ENCODE results near the gene GPR142.

The GPR142 gene

GRCh38 chr17:74379495-74380085, 12.3 kb downstream of the GPR142 start (continued):
- no peak for TF ChIP-seq RBAK (tag by site-specific recombination; IDR thresholded peaks at IDR 0.05)
- TF ChIP-seq SP3 (tag by site-specific recombination; IDR thresholded peaks at IDR 0.05) = peak; percentile 41; the same call in 1 of the 2 replicates
- TF ChIP-seq SP2 (tag by site-specific recombination; IDR thresholded peaks at IDR 0.05) = peak; percentile 35
- no peak for TF ChIP-seq ZNF280C (tag by site-specific recombination; IDR thresholded peaks at IDR 0.05)
- no peak for TF ChIP-seq MZF1 (tag by site-specific recombination; IDR thresholded peaks at IDR 0.05; ENCODE audit: borderline replicate concordance)
- TF ChIP-seq KLF1 (tag by site-specific recombination; IDR thresholded peaks at IDR 0.05) = peak; percentile 56
- TF ChIP-seq ZNF324 (tag by site-specific recombination; IDR thresholded peaks at IDR 0.05) = no peak
- TF ChIP-seq KLF9 (tag by site-specific recombination; IDR thresholded peaks at IDR 0.05; ENCODE audit: low read depth) = peak; percentile 49
- no peak for TF ChIP-seq ZNF843 (tag by site-specific recombination; IDR thresholded peaks at IDR 0.05)
- TF ChIP-seq ZNF510 (tag by site-specific recombination; IDR thresholded peaks at IDR 0.05; ENCODE audit: insufficient replicate concordance) = no peak
- no peak for TF ChIP-seq ZNF701 (tag by site-specific recombination; IDR thresholded peaks at IDR 0.05)
- TF ChIP-seq ZSCAN30 (tag by site-specific recombination; IDR thresholded peaks at IDR 0.05) = peak; percentile 85; the same call in 1 of the 2 replicates
- peak; percentile 54 for TF ChIP-seq ZBTB48 (tag by site-specific recombination; IDR thresholded peaks at IDR 0.05)
- TF ChIP-seq KLF8 (tag by site-specific recombination; IDR thresholded peaks at IDR 0.05) = no peak
- TF ChIP-seq ZNF423 (tag by site-specific recombination; IDR thresholded peaks at IDR 0.05) = no peak
- no peak for TF ChIP-seq ZBTB20 (tag by site-specific recombination; IDR thresholded peaks at IDR 0.05)
- no peak for TF ChIP-seq MYNN (tag by site-specific recombination; IDR thresholded peaks at IDR 0.05; ENCODE audit: borderline replicate concordance)
- no peak for TF ChIP-seq INSM2 (tag by site-specific recombination; IDR thresholded peaks at IDR 0.05)
- TF ChIP-seq SCRT2 (tag by site-specific recombination; IDR thresholded peaks at IDR 0.05) = no peak
- no peak for TF ChIP-seq ZBTB6 (tag by site-specific recombination; IDR thresholded peaks at IDR 0.05)
- no peak for TF ChIP-seq ZNF184 (tag by site-specific recombination; IDR thresholded peaks at IDR 0.05)
- no peak for TF ChIP-seq ZNF837 (tag by site-specific recombination; IDR thresholded peaks at IDR 0.05)
- no peak for TF ChIP-seq ZNF664 (tag by site-specific recombination; IDR thresholded peaks at IDR 0.05)
- TF ChIP-seq SCRT1 (tag by site-specific recombination; IDR thresholded peaks at IDR 0.05; ENCODE audit: borderline replicate concordance) = no peak
- no peak for TF ChIP-seq PRDM10 (tag by site-specific recombination; IDR thresholded peaks at IDR 0.05)
- 0 out of 2 replicates have a peak, but pooled peaks have one; percentile 29 for TF ChIP-seq ZEB2 (tag by site-specific recombination; IDR thresholded peaks at IDR 0.05)
- TF ChIP-seq ZFP69B (tag by site-specific recombination; IDR thresholded peaks at IDR 0.05) = no peak
- TF ChIP-seq KLF17 (tag by site-specific recombination; IDR thresholded peaks at IDR 0.05) = peak; percentile 55; the same call in 1 of the 2 replicates
- TF ChIP-seq SP7 (tag by site-specific recombination; IDR thresholded peaks at IDR 0.05) = peak; percentile 56
- TF ChIP-seq GLI2 (tag by site-specific recombination; IDR thresholded peaks at IDR 0.05; ENCODE audit: borderline replicate concordance, low read depth) = no peak
- no peak for TF ChIP-seq SETDB1 (IDR thresholded peaks at IDR 0.05; ENCODE audit: insufficient read length, low read length)
- no peak for TF ChIP-seq ZNF302 (tag by site-specific recombination; IDR thresholded peaks at IDR 0.05; ENCODE audit: low read depth)
